GM12878 (cell line): ENCODE data around the gene USP12. TPM values are rescaled to one million over a fixed set of nuclear protein-coding genes. Genes with fewer than 3 reads are reported as not detected.

Experiments
- ATAC-seq: fragments of 200-7000 bp; cut with Tn5 transposase; 3 replicates; pipeline ENCODE4 v1.9.1; 2020; ENCODE audit warnings: mild to moderate bottlenecking, moderate library complexity
- BruUV-seq: library from RNA; stranded (reverse); fragments of 400-500 nt; replicated peaks from 2 replicates; lab custom pipeline; 2021; lab: Mats Ljungman, UMichigan
- CTCF ChIA-PET: fragments of 300-600 bp; sonication (Branson Sonifier 250); formaldehyde crosslinking; extraction: SDS; loops from one replicate; lab custom pipeline; 2021; ENCODE audit warnings: inconsistent platforms; lab: Yijun Ruan, JAX
- POLR2A ChIA-PET: fragments of 350-600 bp; formaldehyde crosslinking; extraction: SDS; loops from one replicate; lab custom pipeline; 2021; ENCODE audit warnings: inconsistent platforms; lab: Charles Lee
- RAD21 ChIA-PET: fragments of 300-600 bp; sonication (Branson Sonifier 250); formaldehyde crosslinking; loops from one replicate; lab custom pipeline; 2023; ENCODE audit warnings: antibody characterized with exemption; ENCODE audit not compliant: unreplicated experiment; lab: Charles Lee
- SMC1A ChIA-PET: fragments of 300-600 bp; sonication (Branson Sonifier 250); formaldehyde crosslinking; loops from one replicate; lab custom pipeline; 2023; ENCODE audit not compliant: unreplicated experiment, uncharacterized antibody; lab: Charles Lee
- DNase-seq: peaks from one replicate; pipeline ENCODE4 v3.0.0-alpha.2; 2011; ENCODE audit warnings: low read depth, low spot score
- FAIRE-seq: peaks from 3 replicates; lab custom pipeline; 2011; peaks lifted over from hg19 to GRCh38; lab: Jason Lieb, UNC
- H2AFZ ChIP-seq: 2 replicates; pipeline ENCODE4 v1.6.0; 2011; ENCODE audit warnings: low read depth, low read length, control low read depth; ENCODE audit not compliant: control insufficient read depth
- H3K27ac ChIP-seq: 2 replicates; pipeline ENCODE4 v1.5.1; 2011; ENCODE audit warnings: control low read depth; ENCODE audit not compliant: control insufficient read depth, insufficient read depth
- H3K27me3 ChIP-seq, 2 experiments: replicated peaks in 1 of 2; 2 replicates each; pipeline versions ENCODE4 v1.6.0 to v1.6.1; 2011; ENCODE audit warnings: low read length in 1 of 2; ENCODE audit not compliant: control insufficient read depth in 2 of 2, insufficient read depth in 2 of 2
- H3K36me3 ChIP-seq, 2 experiments: 2 replicates each; pipeline ENCODE4 v1.5.1; 2011; ENCODE audit warnings: low read length in 1 of 2; ENCODE audit not compliant: control insufficient read depth in 2 of 2, insufficient read depth in 2 of 2
- H3K4me1 ChIP-seq: 2 replicates; pipeline ENCODE4 v1.6.1; 2011; ENCODE audit warnings: mild to moderate bottlenecking, low read length, moderate library complexity, mixed read lengths; ENCODE audit not compliant: control insufficient read depth, insufficient read depth
- H3K4me2 ChIP-seq: 2 replicates; pipeline ENCODE4 v1.6.0; 2011; ENCODE audit warnings: control low read depth; ENCODE audit not compliant: control insufficient read depth, insufficient read depth
- H3K4me3 ChIP-seq: fragments of 200-600 bp; sonication (generic); 2 replicates; pipeline ENCODE4 v1.5.1; 2016
- H3K79me2 ChIP-seq: 2 replicates; pipeline ENCODE4 v1.6.0; 2011; ENCODE audit warnings: low read length; ENCODE audit not compliant: control insufficient read depth, insufficient read depth
- H3K9ac ChIP-seq: 2 replicates; pipeline ENCODE4 v1.8.0; 2011; ENCODE audit warnings: low read length, control low read depth, mixed read lengths; ENCODE audit not compliant: control insufficient read depth, insufficient read depth
- H3K9me3 ChIP-seq: replicated peaks from 3 replicates; pipeline ENCODE4 v1.5.1; 2011; ENCODE audit warnings: mild to moderate bottlenecking, low read length; ENCODE audit not compliant: control insufficient read depth, insufficient read depth
- H4K20me1 ChIP-seq: 2 replicates; pipeline ENCODE4 v1.6.0; 2011; ENCODE audit not compliant: control insufficient read depth, insufficient read depth
- ATF7 ChIP-seq: fragments of 450-650 bp; IDR thresholded peaks from 2 replicates; pipeline ENCODE4 v1.6.1; 2016; ENCODE audit warnings: low read depth, mild to moderate bottlenecking
- BMI1 ChIP-seq: fragments of 450-650 bp; IDR thresholded peaks from 2 replicates; pipeline ENCODE4 v1.6.1; 2016; ENCODE audit warnings: mild to moderate bottlenecking, moderate library complexity, borderline replicate concordance
- POU2F2 ChIP-seq: IDR thresholded peaks from 3 replicates; pipeline ENCODE4 v1.6.1; 2011; ENCODE audit warnings: low read depth, mild to moderate bottlenecking, low read length, borderline replicate concordance
- RFX5 ChIP-seq: IDR thresholded peaks from 2 replicates; pipeline ENCODE4 v1.6.1; 2011; ENCODE audit warnings: low read depth, low read length, improper control_type of control experiment
- SPI1 ChIP-seq: IDR thresholded peaks from 2 replicates; pipeline ENCODE4 v1.6.1; 2011; ENCODE audit warnings: low read depth, mild to moderate bottlenecking, low read length, moderate library complexity, borderline replicate concordance; ENCODE audit not compliant: insufficient read depth
- WGBS: methylation state at CpG from one replicate; pipeline ENCODE4 v1.1.6; 2016; ENCODE audit warnings: low lambda C conversion rate; ENCODE audit not compliant: insufficient replicate concordance, insufficient coverage; ENCODE audit errors: missing lambda C conversion rate; 5-methylcytosine and 5-hydroxymethylcytosine counted together
- in situ Hi-C: fragments of 300-500 bp; cut with MboI; formaldehyde crosslinking; loops from 9 replicates; pipeline ENCODE4 v1.14.3; 2018; ENCODE audit warnings: mixed read lengths
- intact Hi-C: fragments of 100-400 bp; cut with micrococcal nuclease; formaldehyde crosslinking; loops from one replicate; pipeline ENCODE4 v1.14.2; 2022; ENCODE audit not compliant: unreplicated experiment
- polyA plus RNA-seq, 11 experiments: library from polyadenylated mRNA; depleted of rRNA in 4 of 11; unstranded in 6 of 11; stranded (reverse) in 5 of 11; fragments of >200 nt; fragmentation: Nextera tagmentation in 4 of 11; fragmentation: Illumina TruSeq in 1 of 11; extraction: Ambion mirVana in 4 of 11; extraction: Trizol in 1 of 11; gene quantifications; 1 replicate in 1 of 11; 2 replicates in 10 of 11; pipeline versions ENCODE4 v1.2.1 to v1.2.3, GENCODE V29; 2011 to 2016; ENCODE audit warnings: inconsistent platforms in 2 of 11, missing spikeins in 2 of 11, low read depth in 1 of 11
- total RNA-seq, 4 experiments: library from RNA; depleted of rRNA in 3 of 4; stranded (reverse); fragments of >200 nt in 3 of 4; fragmentation: Illumina TruSeq in 1 of 4; extraction: Trizol in 1 of 4; gene quantifications; 2 replicates each; pipeline versions ENCODE4 v1.2.1 to v1.2.3, GENCODE V29; 2013 to 2021

Gene USP12
- total and polyA plus RNA-seq, 10 of the 15 experiments (the other 5 are each of a cell fraction or from before 2014, with no cell fraction given): 3.5 to 32.2 (median 24.6) TPM

GRCh38 chr13:27117158-27117557, 54.5 kb downstream of the USP12 start (continued):
- TF ChIP-seq ATF7 (no peak), SPI1 (no peak), BMI1 (no peak)

DNA sequence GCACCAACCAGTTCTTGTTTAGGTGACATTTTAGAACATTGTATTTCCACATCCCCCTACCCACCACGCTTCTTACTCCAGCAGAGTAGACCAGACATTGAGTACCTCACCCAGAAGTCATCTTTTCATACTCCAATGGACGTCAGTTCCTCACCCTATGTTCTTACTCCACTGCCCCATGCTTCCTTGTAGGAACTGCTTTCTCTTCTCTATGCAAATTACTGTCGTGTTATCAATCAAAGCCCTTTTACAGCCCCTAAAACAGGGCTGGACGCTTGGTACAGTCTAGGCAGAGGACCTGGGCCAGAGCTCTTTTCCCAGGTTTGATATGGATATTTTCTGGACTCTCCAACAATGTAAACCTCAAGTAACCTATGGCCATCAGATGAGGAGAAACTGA, 58.2 kb downstream of the USP12 start:
- no peaks in the 10 kb centered on the region; a peak in 1 of 4 replicates for H3K36me3 ChIP-seq
- FAIRE-seq: peak; percentile 82
- peak overlapping the region; percentile 24; the same call in 1 of the 2 replicates for H3K4me3 ChIP-seq
- no peak overlapping the region for H2AFZ ChIP-seq
- no peak for DNase-seq
- POLR2A ChIA-PET: no interaction called here
- no peaks in the 10 kb centered on the region for H3K27me3 ChIP-seq
- CTCF ChIA-PET: interaction anchor here (1.0 to 2.3 kb wide), 3 partner anchors 14 to 44 kb away, joined by 4 to 8 read pairs (median 4); no protein-coding TSS in a partner anchor
- H3K4me2 ChIP-seq: peak overlapping the region; percentile 70
- no peaks in the 10 kb centered on the region; the same call in 2 of the 3 replicates for H3K9me3 ChIP-seq
- H4K20me1 ChIP-seq: no peaks in the 10 kb centered on the region
- ATAC-seq: peak; percentile 62
- peak overlapping the region; percentile 50; the same call in 1 of the 2 replicates for H3K27ac ChIP-seq
- H3K79me2 ChIP-seq: peaks cover 31% of the 10 kb centered on the region
- in situ Hi-C loops (no loop called here), intact Hi-C loops (no loop called here)
- no TSS peak for BruUV-seq
- 25% methylated on average over 4 of the region's 4 CpGs for WGBS
- SMC1A ChIA-PET: interaction anchor here (0.7 to 2.8 kb wide), 6 partner anchors 13 to 57 kb away, joined by 3 to 15 read pairs (median 6); no protein-coding TSS in a partner anchor
- no peak overlapping the region for H3K9ac ChIP-seq
- peaks cover 28% of the 10 kb centered on the region for H3K4me1 ChIP-seq
- TF ChIP-seq RFX5: no peak
- 0 out of 3 replicates have a peak, but pooled peaks have one; percentile 38 for TF ChIP-seq POU2F2
- RAD21 ChIA-PET: interaction anchor here (0.6 to 1.7 kb wide), 4 partner anchors 18 to 116 kb away, joined by 3 to 12 read pairs (median 4); no protein-coding TSS in a partner anchor
